GM18517 (cell line): Measurements from ENCODE around the gene SPAG17.

Experiments used
- ATAC-seq: cut with Tn5 transposase; IDR thresholded peaks from one replicate; pipeline ENCODE4 v1.9.1; 2021; ENCODE audit warnings: mild to moderate bottlenecking, moderate library complexity; ENCODE audit not compliant: unreplicated experiment

Gene SPAG17

DNA sequence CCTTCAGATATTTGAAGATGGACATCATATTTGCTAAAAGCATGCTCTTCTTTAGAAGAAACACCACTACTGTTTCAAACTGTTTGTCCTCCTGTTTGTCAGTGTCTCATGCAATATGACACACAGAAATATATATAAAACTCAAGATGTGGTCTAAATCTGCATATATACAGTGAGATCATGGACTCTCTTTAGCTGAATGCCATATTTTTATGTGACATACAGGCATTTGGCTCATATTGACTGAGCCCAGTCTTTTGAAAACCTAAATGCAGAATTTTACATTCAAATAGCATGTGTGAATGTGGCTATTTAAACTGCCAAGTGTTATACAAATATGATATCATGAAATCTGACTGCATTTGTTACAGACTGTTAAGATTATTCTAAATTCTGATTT is 274.0 kb downstream of the SPAG17 start:
- no peak for ATAC-seq

DNA sequence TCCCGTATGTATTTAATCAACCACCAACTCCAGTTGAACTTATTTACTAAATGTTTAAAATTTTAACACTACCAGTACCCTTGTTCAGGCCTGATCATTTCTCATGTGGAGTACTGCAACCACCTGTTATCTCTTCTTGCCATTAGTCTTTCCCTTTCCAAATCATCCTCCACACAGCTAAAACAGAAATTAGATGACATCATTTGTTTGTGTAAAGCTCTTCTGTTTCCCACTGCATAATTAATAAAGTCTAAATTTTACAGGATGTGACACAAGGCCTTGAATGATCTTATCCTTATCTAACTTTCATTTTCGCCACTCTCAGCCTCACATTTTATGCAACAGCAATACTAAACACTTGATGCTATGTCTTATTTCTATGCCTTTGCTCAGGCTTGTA is 280.0 kb downstream of the SPAG17 start:
- ATAC-seq: no peak

DNA sequence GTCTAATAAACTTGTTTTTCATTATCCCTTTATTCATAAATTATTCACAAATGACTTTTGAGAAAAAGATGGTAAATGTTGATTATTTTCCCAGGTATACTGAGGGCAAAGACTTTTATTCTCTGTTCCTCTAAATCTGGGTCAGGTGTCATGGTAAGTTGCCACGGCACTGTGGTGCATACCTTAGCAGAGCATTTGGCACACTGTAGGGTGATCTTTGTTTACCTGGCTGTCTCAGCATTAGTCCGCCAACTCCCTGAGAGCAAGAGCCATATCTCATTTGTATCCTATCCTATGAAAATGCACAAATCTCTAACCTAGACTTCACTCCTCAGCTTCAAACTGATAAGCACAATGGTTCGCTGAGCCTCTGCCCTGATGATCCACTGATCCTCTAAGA is 280.5 kb downstream of the SPAG17 start:
- ATAC-seq: no peak
